ENCODE results near the gene MAT1A. TPM values are rescaled to one million over a fixed set of nuclear protein-coding genes. Genes with fewer than 3 reads are reported as not detected.

Gene MAT1A
- total RNA-seq (2022; extraction: Qiagen RNA extraction; ENCODE audit: low read depth), result 0.05 to 0.15 TPM in 2 of 5 replicates, not detected in the others

GRCh38 chr10:80289451-80290287, at the start of gene MAT1A:
MAT1A (minus strand) TSS chr10:80289658; CDS start chr10:80289423, 235 bp downstream.

Other genes with a start within 250 kb of the MAT1A start
- 16.6 to 23.4 TPM (median 19.6 TPM) in 5 replicates for gene TMEM254, start 211.0 kb downstream of the MAT1A start, total RNA-seq (2022; extraction: Qiagen RNA extraction; ENCODE audit: low read depth)
- not detected in 5 replicates for gene PLAC9, start 156.9 kb downstream of the MAT1A start, total RNA-seq (2022; extraction: Qiagen RNA extraction; ENCODE audit: low read depth)
- 191 to 224 TPM (median 205 TPM) in 5 replicates for gene ANXA11, start 84.1 kb downstream of the MAT1A start, total RNA-seq (2022; extraction: Qiagen RNA extraction; ENCODE audit: low read depth)
- gene DYDC1, start 67.1 kb upstream of the MAT1A start, total RNA-seq (2022; extraction: Qiagen RNA extraction; ENCODE audit: low read depth), result not detected in 5 replicates
- 0.36 TPM in 1 of 5 replicates, not detected in the others for gene DYDC2, start 67.1 kb upstream of the MAT1A start, total RNA-seq (2022; extraction: Qiagen RNA extraction; ENCODE audit: low read depth)
- 41.3 to 61.7 TPM (median 42.7 TPM) in 5 replicates for gene PRXL2A, start 118.9 kb upstream of the MAT1A start, total RNA-seq (2022; extraction: Qiagen RNA extraction; ENCODE audit: low read depth)
- gene TSPAN14, start 164.7 kb upstream of the MAT1A start, total RNA-seq (2022; extraction: Qiagen RNA extraction; ENCODE audit: low read depth), result 94.6 to 171 TPM (median 161 TPM) in 5 replicates
- gene SH2D4B, start 248.2 kb upstream of the MAT1A start, total RNA-seq (2022; extraction: Qiagen RNA extraction; ENCODE audit: low read depth), result 0.04 TPM in 1 of 5 replicates, not detected in the others